Endometrium (tissue), 2 donors: ENCODE measurements around the gene STAC.
"Not testable (repeated sequence)": the region's sequence is repeated elsewhere in the genome, so short reads cannot be mapped to it uniquely, and the experiment has no call there.

Experiments
- FAIRE-seq: peaks from 2 replicates; lab custom pipeline; 2012; peaks lifted over from hg19 to GRCh38; lab: Jason Lieb, UNC
- donor health status: control.
- donor health status: control.

Gene STAC

DNA sequence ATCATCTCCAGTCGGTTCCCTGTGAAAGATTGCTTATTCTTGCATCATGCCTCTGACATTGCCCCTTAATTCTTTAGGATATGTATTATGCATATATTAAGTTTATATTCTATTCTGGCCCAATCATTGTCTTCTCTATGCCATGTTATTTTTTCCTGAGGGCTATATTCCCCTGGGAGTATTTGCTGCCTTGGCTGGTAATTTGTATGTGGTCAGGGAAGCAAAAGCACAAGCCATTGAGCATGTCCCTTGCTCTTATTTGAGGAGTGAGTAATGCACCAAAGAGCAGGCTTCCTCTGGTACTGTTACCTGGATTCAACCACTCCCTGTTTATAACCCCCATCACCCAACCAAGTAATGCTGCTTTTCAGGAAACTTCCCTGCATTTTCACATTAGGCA, 36.3 kb downstream of the STAC start:
- FAIRE-seq = no peak

DNA sequence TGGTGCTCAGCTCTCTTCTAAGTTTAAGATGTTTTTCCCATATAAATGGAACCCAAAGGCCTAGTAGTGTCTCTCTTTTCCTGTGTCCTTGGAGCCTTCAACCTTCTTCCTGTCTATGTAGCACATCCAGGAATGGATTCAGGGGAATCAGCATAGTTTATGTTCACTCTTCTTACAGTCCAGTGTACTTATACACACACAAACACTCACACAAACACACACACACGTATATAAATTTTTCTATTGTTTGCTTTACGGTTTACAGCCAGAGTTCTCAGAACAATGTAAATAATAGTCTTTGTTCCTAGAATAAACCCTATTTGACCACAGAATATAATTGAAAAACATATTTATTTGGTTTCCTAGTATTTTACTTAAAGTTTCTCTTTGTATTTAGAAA, 36.9 kb downstream of the STAC start:
- no peak for FAIRE-seq

DNA sequence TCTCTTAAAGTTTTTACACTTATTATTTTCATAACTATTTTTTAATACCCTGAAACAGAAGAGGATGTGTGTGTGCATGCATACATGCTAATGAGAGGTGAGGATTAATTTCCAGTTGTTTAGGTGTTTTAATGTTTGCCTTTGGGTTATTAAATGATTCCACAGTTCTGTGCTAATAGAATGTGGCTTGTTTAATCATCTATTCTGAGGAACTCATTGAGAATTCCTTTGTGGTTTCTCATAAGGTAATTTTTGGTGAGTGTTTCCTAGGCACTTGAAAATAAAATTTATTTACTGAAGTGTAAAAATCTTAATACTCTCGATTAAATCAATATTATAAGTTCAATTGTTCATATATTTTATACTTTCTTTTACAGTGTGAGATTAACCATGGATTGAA, 38.0 kb downstream of the STAC start:
- no peak for FAIRE-seq

DNA sequence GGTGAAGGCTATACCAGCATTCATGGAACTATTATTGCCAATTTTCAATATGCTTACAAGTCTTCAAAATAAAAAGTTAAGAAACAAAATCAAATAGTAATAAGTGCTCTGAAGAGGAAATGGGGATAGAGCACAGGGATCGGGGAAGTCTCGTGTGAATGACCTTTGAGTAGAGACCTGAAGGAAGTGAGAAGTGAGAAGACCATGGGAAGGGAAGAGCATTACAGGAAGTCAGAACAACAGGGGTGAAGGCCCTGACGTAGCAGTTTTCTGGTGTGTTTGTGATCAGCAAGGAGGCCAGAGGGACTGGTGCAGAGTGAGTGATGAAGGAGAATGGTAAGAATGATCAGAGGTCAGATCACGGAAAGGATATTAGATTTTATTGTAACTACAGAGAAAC, 48.1 kb downstream of the STAC start:
- no peak for FAIRE-seq

DNA sequence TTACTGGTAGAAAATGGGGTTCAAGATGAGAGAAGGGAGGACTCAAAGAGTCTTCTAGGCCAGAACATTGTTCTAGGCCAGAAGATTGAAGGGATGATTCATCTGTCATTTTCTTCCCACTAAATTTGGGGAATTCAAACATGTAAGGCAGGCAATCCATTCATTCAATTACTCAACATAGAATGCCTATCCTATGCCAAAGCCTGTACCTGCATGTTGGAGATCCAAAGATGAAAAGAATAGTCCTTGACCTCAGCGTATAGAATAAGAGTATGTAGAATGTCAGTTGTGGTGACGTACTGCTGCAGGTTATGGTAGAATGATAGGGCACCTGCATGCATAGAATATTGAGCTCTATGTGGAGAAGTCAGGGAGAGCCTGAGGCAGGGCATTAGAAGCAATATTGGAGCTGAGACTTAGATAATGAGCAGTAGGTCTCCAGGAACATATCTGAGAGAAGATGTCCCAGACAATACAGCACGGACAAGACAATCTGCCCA, 49.7 kb downstream of the STAC start:
- no peak for FAIRE-seq

DNA sequence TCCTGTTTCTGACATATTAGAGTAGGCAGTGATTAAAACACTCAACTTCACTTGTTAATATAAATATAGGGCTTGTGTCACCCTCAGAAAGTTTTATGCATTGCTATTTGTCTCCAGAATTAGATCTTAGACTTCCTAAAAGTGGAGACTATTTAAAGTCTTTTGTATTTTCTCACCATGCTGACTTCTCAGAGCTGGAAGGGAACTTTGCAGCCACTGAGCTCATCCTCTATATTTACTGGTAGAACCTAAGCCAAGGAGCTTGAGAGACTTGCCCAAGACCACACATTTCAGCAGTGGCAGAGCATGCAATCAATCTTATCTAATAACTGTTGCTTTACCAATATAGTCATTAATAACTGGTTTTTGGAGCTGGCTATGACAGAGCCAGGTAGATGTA, 53.2 kb downstream of the STAC start:
- no peak for FAIRE-seq

DNA sequence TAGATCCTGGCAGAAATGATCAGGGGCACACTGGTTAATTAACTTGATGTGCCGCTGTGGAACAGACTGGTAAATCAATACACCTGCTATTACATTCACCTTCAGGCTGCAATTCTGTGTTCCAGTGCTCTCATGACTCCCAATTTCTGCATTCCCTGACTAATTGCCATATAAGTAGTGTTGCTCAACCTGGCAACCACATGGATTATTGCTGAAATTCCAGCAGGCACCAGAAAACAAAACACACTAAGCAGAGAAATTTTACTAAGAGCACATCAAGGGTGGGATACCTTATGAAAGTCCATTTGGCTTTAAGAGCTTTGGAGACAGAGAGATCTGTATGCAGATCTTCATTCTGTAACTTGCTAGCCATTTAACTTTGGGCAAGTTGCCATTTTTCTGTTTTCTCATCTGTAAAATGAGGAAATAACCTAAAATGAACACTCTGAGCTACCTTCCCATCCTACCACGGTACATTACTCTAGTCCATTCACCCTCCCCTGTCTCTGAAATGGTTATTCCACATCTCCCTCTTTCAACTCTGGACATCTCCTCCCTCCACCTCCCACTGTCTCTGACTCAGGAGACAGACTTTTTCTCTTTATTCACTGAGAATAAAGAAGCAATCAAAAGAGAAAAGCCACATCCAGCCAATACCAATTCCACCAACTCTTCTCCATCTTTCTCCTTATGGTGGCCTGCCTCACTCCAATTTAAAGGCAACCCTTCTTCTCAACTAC, 54.6 kb downstream of the STAC start:
- FAIRE-seq = no peak

DNA sequence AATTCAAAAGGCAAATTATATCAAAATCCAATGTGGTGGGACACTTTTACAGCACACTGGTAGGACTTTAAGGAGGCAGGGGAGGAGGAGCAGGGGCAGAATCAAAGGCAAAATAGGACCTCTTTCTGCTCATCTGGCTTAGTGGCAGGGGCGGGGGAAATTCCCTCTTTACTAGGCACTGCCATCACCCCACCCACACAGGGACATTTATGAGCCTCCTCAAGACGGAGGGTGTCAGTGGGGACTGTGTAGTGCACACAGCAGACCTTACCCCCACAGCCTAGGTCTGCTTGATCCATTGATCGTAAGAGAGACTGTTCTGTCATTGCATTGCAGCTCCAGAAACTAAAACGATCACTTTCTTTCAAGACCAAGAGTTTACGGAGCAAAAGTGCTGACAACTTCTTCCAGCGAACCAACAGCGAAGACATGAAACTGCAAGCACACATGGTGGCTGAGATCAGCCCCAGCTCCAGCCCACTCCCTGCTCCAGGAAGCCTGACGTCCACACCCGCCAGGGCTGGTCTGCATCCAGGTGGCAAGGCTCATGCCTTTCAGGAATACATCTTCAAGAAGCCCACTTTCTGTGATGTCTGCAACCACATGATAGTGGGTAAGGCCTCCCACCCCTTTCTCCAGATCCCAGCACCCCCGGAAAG, 62.9 kb downstream of the STAC start:
- FAIRE-seq = no peak

DNA sequence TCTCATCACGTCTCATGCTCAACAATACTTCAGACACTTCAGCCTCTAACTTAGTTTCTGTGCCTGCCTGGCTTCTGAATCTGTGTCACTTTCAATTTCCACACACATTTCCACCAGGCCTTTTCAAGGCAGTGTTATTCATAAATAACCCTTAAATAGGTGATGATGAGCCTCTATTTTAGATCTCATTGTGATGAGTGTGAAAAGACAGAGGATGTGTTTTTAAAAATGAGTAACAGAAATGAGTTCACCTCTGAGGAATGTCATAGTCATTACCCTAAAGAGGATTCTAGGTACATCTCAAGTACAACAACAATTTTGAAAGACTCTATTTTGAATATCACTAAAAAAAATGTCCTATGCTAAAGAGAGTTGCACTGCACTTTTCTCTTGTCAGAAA, 64.6 kb downstream of the STAC start:
- no peak for FAIRE-seq

DNA sequence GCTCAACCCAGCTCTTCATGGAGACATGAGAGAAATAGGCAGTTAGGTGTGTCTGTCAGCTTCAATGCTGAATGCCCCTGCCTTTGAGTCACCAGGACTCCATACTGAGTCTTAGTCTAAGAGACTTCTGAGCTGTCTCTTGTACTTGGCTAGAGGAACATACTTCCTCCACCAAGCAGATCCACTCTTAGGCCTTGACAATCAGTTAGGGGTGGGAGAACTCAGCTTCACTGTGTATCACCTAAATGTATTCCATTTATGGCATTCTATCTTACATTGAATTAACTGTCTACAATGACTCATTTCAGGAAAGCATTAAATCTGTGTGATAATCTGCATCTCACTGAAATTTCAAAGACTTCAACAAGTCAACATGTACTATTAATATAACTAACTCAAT, 66.0 kb downstream of the STAC start:
- FAIRE-seq = no peak

DNA sequence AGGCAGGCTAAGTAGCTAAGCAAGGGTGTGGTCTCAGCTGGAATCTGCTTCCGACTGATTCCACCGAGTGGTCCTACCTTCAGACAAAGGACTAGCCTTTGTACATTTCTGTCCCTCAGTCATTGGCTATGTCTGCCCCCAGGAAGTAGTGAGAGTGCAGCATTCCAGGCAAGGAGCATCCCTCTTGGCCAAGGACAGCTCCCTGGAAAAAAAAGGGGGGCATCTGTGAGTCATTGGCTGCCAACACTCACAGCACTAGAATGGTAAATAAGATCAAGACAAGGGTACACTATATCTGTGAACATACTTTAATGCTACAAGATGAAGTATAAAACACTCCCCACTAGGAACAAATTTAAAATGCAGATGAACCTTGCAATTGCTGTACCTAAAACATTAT, 66.8 kb downstream of the STAC start:
- no peak for FAIRE-seq

DNA sequence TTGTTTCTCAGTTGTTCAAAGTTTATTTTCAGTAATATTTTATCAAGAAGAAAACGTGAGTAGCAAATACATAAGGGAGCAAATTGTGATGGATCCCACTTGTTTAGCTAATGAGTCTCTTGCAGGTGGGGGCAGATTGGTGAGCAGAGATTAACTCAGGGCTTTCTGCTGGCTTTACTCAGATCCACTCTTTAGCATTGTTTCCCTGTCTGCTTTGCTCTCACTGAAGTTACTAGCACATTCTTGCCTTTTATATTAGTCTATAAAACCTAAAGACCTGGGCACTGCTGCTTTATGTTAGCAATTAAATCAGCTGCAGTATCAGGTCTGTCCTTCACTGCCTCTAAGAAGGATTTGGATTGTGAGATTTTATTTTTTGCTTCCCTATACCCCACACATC, 71.5 kb downstream of the STAC start:
- FAIRE-seq = no peak

DNA sequence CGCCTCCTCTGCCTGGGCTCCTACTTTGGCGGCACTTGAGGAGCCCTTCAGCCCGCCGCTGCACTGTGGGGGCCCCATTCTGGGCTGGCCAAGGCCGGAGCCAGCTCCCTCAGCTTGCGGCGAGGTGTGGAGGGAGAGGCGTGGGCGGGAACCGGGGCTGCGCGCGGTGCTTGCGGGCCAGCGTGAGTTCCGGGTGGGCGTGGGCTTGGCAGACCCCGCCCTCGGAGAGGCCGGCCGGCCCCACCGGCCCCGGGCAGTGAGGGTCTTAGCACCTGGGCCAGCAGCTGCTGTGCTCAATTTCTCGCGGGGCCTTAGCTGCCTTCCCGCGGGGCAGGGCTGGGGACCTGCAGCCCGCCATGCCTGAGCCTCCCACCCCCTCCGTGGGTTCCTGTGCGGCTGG, 72.9 kb downstream of the STAC start:
- not testable (repeated sequence) for FAIRE-seq

DNA sequence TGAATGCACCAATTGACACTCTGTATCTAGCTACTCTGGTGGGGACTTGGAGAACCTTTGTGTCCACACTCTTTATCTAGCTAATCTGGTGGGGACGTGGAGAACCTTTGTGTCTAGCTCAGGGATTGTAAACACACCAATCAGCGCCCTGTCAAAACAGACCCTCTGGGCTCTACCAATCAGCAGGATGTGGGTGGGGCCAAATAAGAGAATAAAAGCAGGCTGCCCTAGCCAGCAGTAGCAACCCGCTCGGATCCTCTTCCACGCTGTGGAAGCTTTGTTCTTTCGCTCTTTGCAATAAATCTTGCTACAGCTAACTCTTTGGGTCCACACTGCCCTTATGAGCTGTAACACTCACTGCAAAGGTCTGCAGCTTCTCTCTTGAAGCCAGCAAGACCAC, 73.6 kb downstream of the STAC start:
- not testable (repeated sequence) for FAIRE-seq

DNA sequence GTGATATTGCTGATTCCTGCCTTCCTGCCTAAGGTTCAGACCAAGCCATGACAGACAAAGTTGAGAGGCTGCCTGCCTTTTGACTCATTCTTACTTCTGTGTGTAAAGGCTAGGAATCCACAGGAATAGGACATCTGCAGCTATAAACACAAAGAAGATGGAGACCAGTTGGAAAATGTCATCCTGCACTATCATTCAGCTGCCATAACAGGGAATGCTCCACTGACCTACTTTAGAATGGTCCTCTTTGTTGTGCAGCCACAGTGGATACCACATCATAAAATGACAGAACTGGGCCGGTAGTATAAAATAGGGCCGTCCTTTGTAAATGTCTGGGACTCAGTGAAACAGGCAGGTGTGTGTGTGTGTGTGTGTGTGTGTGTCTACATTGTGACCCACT, 75.1 kb downstream of the STAC start:
- no peak for FAIRE-seq

DNA sequence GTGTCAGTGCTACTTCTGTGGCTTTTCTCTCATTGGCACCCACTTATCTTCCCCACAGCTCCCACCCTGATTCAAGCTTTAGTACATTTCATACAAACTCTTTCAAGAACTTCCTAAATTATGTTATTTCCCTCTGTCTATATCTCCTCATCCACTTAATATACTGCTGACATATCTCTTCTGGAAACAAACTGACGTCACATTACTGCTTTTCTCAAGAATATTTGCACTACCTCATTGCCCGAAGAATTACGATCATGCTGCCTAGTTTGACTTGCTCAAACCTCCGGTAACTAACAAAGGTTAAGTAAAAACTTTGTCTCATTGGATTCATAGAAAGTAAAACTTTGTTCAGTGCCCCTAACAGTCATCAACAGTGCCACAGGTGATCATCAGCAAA, 76.5 kb downstream of the STAC start:
- no peak for FAIRE-seq

DNA sequence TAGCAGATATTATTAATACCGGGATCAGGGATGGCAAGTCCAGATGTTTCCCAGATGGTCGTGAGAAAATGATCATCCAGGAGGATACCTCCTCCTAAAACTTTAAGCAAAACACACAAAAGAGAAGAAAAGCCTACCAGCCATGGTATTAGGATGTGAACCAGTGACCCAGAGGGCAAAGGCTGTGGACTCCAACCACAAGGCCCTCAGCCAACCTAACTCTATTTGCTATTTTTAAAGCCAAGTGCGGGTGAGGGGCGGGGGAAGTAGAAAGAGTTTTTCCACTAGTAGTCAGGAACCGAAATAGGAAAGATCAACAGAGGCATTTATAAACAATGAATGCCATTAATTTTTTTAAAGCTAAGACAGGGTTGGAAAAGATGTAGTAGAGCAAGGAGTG, 77.4 kb downstream of the STAC start:
- FAIRE-seq = peak; percentile 57

DNA sequence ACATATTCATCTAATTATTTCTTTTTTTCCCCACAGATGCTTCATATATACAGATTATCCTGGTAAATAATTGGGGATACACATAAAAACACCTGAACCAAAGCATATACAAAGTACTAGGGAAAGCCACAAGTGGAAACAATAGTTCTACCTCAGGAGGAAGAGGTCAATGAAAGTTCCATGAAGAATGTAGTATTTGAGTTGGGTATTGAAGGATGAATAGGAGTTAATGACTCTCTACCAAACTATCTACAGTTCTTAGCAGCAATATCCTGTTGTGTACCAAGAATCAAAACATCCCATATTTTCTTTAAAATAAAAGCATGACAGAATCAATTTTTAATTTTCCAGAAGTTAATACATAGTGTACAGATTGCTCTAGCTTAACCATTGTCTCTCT, 78.9 kb downstream of the STAC start:
- no peak for FAIRE-seq

DNA sequence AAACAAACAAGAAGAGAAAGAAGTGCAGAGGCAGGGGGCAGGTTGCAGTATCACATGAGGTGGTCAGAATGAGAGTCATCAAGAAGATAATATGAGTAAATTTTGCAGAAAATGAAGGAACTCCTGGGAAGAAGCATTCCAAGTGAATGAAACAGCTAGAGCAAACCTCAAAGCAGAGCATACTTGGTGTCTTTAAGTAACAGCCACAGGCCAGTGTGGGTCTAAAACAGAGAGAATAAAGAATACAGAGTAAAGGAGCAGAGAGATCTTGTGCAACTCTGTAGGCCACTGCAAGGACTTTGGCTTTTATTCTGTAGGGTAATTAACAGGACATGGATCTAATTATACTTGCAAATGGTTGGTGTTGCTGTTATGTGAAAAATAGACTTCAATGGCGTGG, 81.3 kb downstream of the STAC start:
- no peak for FAIRE-seq

DNA sequence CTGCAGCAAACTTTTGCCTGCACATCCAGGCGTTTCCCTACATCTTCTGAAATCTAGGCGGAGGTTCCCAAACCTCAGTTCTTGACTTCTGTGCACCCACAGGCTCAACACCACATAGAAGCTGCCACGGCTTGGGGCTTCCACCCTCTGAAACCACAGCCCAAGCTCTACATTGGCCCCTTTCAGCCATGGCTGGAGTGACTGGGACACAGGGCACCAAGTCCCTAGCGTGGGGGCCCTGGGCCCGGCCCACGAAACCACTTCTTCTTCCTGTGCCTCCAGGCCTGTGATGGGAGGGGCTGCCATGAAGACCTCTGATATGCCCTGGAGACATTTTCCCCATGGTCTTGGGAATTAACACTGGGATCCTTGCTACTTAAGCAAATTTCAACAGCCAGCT, 91.7 kb downstream of the STAC start:
- not testable (repeated sequence) for FAIRE-seq

DNA sequence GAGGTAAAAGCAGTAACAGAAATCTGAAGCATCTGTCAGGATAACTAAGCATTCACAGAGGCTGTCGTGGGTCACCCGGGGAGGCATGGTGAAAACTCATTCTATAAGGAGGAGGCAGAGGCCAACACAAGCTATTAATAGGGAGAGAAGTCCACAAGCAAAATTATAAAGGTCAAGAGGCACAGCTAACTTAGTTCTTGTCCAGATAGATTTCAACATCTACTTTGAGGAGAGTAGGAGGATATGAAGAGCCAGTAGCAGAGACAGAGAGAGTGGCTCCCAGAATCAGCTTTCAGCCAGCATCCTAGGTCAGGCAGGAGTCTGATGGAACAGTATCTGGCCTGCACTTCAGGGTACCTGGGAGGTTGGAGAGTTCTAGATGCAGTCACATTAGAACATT, 95.3 kb downstream of the STAC start:
- no peak for FAIRE-seq

DNA sequence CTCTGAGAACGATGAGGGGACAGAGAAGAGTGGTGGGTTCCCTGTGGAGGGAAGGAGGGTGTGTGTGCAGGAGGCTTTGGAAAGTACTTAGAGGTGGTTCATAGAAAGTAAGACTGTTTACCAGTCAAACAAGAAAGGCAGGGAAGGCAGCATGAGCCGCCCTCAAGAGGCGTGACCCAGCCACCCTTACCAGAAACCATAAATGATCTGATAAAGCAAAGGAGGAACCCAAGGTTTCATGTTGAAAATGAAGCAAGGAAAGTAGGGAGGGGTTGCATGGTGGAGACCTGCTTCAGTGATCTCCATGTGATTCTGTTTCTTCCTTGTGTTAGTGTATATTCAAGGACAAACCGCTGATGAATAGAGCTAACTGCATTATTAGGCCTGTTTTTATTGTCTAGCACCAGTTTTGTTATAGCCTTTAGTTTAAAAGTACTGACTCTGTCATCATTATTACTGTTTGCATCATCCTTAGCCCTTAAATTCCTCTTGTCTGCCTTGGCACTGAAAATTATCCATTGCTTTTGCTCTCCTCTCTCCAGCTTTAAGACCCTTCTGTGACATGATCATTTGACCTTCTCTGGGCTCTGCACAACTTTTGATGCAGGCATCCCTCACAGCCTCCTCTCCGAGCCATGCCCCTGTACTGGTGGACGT, 96.1 kb downstream of the STAC start:
- no peak for FAIRE-seq

DNA sequence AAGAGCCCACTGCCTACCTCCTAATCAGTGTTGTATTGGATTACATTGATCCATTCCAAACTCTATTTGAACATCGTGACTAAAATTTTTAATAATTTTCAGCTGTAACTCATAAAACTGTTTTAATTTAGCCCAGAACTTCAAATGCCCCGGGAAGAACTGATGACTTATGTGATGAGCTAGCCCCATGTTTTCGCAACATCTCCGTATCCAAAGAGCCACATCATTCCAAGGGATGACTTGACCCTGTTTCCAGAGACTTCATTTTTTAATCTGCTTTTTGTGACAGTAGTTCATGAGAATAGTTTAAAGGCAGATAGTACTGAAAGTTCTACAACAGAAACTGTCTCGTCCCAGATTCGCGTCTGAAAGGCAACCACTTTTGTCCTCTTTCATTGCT, 97.4 kb downstream of the STAC start:
- no peak for FAIRE-seq
